GM13977 (cell line): Measurements from ENCODE around the gene PIP5KL1.

Source experiments
- DNase-seq: peaks from one replicate; pipeline ENCODE4 v3.0.0; 2012; ENCODE audit warnings: low spot score
- in situ Hi-C: fragments of 300-500 bp; cut with MboI; formaldehyde crosslinking; loops from one replicate; pipeline ENCODE4 v1.12.0; 2022; ENCODE audit warnings: low sequenced_read_pairs, low pct_unique_long_range_greater_than_20kb, mixed read lengths, inconsistent platforms; ENCODE audit not compliant: unreplicated experiment
- TF ChIP-seq, protein P1 (sequence below): IDR thresholded peaks from 2 replicates; pipeline ENCODE4 v1.5.1; 2012; ENCODE audit warnings: mild to moderate bottlenecking, control low read depth; ENCODE audit not compliant: insufficient read depth; ENCODE audit errors: extremely low read depth, missing control alignments

Gene PIP5KL1

GRCh38 chr9:127875306-127875966 lies 55.1 kb downstream of the PIP5KL1 start:
- TF ChIP-seq, protein P1, sequence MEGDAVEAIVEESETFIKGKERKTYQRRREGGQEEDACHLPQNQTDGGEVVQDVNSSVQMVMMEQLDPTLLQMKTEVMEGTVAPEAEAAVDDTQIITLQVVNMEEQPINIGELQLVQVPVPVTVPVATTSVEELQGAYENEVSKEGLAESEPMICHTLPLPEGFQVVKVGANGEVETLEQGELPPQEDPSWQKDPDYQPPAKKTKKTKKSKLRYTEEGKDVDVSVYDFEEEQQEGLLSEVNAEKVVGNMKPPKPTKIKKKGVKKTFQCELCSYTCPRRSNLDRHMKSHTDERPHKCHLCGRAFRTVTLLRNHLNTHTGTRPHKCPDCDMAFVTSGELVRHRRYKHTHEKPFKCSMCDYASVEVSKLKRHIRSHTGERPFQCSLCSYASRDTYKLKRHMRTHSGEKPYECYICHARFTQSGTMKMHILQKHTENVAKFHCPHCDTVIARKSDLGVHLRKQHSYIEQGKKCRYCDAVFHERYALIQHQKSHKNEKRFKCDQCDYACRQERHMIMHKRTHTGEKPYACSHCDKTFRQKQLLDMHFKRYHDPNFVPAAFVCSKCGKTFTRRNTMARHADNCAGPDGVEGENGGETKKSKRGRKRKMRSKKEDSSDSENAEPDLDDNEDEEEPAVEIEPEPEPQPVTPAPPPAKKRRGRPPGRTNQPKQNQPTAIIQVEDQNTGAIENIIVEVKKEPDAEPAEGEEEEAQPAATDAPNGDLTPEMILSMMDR, result no peak
- in situ Hi-C loops, result no loop called here
- no peak for DNase-seq

GRCh38 chr9:127874301-127875221 lies 56.0 kb downstream of the PIP5KL1 start:
- DNase-seq, result no peak
- in situ Hi-C loops, result no loop called here
- TF ChIP-seq, protein P1, result no peak

GRCh38 chr9:127873886-127874285 lies 56.7 kb downstream of the PIP5KL1 start:
- in situ Hi-C loops, result no loop called here
- TF ChIP-seq, protein P1, result no peak
- no peak for DNase-seq

DNA sequence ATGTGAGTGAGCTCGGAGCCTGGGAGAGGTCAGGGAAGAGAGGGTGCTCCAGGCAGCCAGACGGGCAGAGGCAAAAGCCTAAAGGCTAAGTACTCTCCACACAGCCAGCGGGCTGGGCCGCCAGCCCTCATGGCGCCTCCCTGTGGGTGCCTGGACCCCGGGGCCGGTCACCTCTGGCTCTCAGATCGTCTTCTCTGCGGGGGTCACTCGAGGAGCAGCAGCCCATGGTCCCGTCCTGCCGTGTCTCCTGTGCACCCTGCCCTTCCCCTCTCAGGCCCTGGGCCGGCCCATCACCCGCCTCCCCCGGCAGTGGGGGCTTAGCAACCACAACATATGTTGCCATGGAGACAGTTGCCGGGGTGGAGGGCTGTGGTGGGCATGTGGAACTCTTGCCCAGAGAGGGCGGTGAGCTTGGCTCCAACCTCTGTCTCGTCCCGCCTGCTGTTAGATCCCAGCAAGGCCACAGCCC lies 57.3 kb downstream of the PIP5KL1 start:
- TF ChIP-seq, protein P1, result no peak
- in situ Hi-C loops, result no loop called here

GRCh38 chr9:127872369-127873222 lies 58.0 kb downstream of the PIP5KL1 start:
- no peak for DNase-seq
- in situ Hi-C loops, result no loop called here
- TF ChIP-seq, protein P1, result no peak

More for the DNA sequence above, 57.3 kb downstream of the PIP5KL1 start:
- no peak for DNase-seq

- in situ Hi-C loops, result no loop called here
- DNase-seq, result no peak
- TF ChIP-seq, protein P1, result no peak
Observed at GRCh38 chr9:127871531-127871930, 59.0 kb downstream of the PIP5KL1 start.
